ENCODE data around the gene PEAK3. TPM values are rescaled to one million over a fixed set of nuclear protein-coding genes. Genes with fewer than 3 reads are reported as not detected.
A peak's percentile ranks its signal among the peaks of the same experiment; 100 is the strongest.

Gene PEAK3
- total RNA-seq, 1 donor from 2014 or later, result 2.0 TPM

DNA sequence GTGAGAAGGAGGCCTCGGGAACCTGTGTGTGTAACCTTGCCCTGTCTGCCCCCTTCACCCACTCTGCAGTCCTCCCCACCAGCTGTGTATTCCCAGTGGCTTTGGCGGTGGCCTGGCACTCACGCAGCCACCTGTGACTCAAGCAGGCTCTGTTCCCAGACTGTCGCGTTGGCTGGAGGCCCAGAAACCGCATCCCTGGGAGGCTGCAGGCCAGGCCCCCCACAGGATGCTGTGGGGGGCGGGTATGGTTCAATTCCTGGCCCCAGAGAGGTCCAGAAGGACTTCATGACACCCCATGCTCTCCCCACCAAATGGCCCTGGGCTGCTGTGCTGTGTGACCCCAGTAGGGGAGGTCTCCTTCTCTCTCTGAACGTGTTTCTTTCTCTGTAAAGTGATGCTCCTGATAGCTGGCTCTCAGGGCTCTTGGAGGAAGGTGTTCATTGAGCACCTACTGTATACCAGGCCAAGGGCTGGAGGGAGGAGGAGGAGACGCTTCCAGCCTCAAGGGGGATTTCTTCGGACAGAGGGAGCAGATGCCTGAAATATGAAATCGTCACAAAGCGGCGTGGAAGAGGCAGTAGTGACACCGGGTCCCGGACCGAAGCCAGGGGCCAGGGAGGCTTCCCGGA, 27.9 kb upstream of the PEAK3 start:
- Histone ChIP-seq H3K36me3 (no peaks in the 10 kb centered on the region), H3K4me3 (no peak overlapping the region), H3K27me3 (peaks cover 10% of the 10 kb centered on the region), H3K9me3 (peaks cover 2% of the 10 kb centered on the region), H3K27ac (no peak overlapping the region), H3K4me1 (no peaks in the 10 kb centered on the region)
- TF ChIP-seq POLR2AphosphoS5 (IDR thresholded peaks at IDR 0.05; ENCODE audit: insufficient read depth in 1 of 2, low read depth in 1 of 2) (no peak), POLR2A (IDR thresholded peaks at IDR 0.05) (no peak)
- TF ChIP-seq, protein P1, sequence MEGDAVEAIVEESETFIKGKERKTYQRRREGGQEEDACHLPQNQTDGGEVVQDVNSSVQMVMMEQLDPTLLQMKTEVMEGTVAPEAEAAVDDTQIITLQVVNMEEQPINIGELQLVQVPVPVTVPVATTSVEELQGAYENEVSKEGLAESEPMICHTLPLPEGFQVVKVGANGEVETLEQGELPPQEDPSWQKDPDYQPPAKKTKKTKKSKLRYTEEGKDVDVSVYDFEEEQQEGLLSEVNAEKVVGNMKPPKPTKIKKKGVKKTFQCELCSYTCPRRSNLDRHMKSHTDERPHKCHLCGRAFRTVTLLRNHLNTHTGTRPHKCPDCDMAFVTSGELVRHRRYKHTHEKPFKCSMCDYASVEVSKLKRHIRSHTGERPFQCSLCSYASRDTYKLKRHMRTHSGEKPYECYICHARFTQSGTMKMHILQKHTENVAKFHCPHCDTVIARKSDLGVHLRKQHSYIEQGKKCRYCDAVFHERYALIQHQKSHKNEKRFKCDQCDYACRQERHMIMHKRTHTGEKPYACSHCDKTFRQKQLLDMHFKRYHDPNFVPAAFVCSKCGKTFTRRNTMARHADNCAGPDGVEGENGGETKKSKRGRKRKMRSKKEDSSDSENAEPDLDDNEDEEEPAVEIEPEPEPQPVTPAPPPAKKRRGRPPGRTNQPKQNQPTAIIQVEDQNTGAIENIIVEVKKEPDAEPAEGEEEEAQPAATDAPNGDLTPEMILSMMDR (IDR thresholded peaks at IDR 0.05), result no peak
- intact Hi-C loops (cut with DNase I), result no loop called here
- no peak for DNase-seq (ENCODE audit: extremely low spot score in 2 of 2)

DNA sequence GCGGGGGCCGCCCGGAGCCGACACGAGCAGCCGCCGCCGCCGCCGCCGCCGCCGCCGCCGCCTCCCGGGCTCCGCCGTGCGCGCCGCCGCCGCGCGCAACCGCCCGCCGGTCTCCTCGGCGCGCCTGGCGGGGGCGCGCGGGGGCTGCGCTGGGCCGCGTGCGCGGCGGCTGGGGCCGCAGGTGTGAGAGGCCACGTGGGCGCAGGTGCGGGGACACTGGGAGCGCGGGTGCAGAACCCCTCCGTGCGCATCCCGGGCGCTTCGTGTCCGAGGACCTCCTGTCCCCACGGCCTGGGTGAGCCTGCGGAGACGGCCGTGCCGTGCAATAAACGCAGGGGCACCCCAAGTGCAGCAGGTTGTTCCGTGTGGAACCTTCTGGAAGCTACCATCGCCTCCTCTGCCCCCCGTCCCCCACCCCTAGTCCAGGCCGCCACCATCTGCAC, 26.2 kb upstream of the PEAK3 start, which contains the start of gene LINGO3:
Gene LINGO3 (minus strand): TSS at position 41 of the 443 bp plus-strand sequence. CDS start 16,378 bp downstream, outside the sequence.
- no peaks in the 10 kb centered on the region for H3K4me1 ChIP-seq
- no peaks in the 10 kb centered on the region for H3K36me3 ChIP-seq
- H3K9me3 ChIP-seq, result no peaks in the 10 kb centered on the region
- H3K4me3 ChIP-seq, result peak within 1 kb of the TSS in 1 of 2 donors; percentile 16
- H3K27ac ChIP-seq, result no peak within 1 kb of the TSS
- H3K27me3 ChIP-seq, result peaks cover 10% of the 10 kb centered on the region
- intact Hi-C loops (cut with DNase I), result no loop called here
- DNase-seq (ENCODE audit: extremely low spot score in 2 of 2), result no peak
- TF ChIP-seq POLR2A (IDR thresholded peaks at IDR 0.05) (no peak), POLR2AphosphoS5 (IDR thresholded peaks at IDR 0.05; ENCODE audit: insufficient read depth in 1 of 2, low read depth in 1 of 2) (no peak)
- TF ChIP-seq, protein P1 (IDR thresholded peaks at IDR 0.05), result no peak

DNA sequence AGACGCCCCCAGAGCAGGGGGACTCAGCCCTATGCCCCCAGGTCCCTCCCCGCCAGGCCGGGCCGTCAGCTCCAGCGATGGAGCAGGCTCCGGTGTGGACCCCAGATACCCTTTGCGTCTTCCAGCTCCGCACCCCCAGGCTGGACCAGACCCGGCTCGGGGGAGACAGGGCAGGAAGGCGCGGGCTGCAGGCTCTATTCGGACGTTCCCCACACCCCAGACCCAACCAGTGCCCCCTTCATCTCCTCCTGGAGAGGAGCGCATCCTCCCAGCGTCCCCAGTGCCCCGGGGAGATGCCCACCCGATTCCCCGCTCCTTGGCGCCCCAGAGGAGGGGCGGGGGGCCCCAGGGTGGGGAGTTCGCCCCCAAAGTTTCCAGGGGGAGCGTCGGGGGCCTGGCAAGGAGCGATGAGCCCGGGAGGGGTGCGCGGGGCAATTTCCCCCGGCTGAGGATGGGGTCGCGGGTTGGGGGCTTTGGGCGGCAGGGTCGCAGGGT, 25.6 kb upstream of the PEAK3 start:
- peak overlapping the region in 1 of 2 donors; percentile 16 for H3K4me3 ChIP-seq
- TF ChIP-seq POLR2AphosphoS5 (IDR thresholded peaks at IDR 0.05; ENCODE audit: insufficient read depth in 1 of 2, low read depth in 1 of 2), result no peak

DNA sequence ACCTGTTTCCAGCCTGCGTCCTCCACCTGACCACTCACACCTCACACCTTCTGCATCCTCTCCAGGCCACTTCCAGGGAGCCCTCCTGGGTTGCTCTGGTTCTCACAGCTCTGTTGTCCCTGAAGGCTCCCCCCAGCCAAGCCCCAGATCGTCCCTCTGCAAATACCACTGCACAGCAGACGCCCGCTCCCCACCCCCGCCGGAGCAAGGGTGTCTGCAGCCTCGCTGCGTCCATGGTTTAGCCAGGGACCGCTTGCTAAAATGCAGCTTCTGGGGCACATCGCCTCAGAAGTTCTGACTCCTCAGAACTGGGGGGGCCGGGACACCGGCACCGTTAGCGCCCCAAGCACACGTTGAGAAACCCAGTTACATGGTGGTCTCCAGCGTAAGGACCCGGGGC, 25.0 kb upstream of the PEAK3 start:
- Histone ChIP-seq H3K4me3 (no peak overlapping the region), H3K27ac (no peak overlapping the region), H3K4me1 (peaks cover 11% of the 10 kb centered on the region), H3K27me3 (peaks cover 4% of the 10 kb centered on the region), H3K9me3 (no peaks in the 10 kb centered on the region), H3K36me3 (no peaks in the 10 kb centered on the region)
- DNase-seq (ENCODE audit: extremely low spot score in 2 of 2), result no peak
- intact Hi-C loops (cut with DNase I), result no loop called here
- no peak for TF ChIP-seq POLR2AphosphoS5 (IDR thresholded peaks at IDR 0.05; ENCODE audit: insufficient read depth in 1 of 2, low read depth in 1 of 2)
- TF ChIP-seq, protein P1 (IDR thresholded peaks at IDR 0.05), result no peak
- no peak for TF ChIP-seq POLR2A (IDR thresholded peaks at IDR 0.05)

More for the DNA sequence above, 25.6 kb upstream of the PEAK3 start:
- H3K4me1 ChIP-seq, result peaks cover 6% of the 10 kb centered on the region
- H3K9me3 ChIP-seq, result no peaks in the 10 kb centered on the region
- intact Hi-C loops (cut with DNase I), result no loop called here
- no peak for DNase-seq (ENCODE audit: extremely low spot score in 2 of 2)
- H3K27me3 ChIP-seq, result peaks cover 4% of the 10 kb centered on the region
- no peak overlapping the region for H3K27ac ChIP-seq
- no peaks in the 10 kb centered on the region for H3K36me3 ChIP-seq

DNA sequence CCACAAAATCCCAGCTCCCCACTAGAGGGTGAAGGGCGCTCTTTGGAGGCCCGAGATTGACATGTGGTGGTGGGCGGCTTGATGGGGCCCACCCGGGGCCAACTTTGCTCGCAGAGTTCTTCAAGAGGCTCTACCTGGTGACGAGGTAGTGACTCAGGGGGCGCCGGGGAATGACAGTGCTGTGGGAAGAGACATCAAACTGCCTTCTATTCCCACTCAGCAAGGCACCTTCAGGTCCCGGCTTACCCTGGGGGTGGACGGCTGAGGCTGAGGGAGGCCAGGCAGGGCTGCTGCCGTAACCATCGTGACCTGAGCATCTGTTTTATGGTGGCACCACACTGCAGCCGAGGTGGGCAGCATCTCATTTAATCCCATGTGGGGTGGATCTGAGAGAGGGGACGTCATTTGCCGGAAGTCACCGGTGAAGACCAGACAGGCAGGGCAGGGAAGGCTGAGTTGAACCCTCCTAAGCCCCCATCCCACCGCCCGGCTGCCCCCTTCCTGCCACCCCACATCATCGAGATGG, 24.4 kb upstream of the PEAK3 start:
- Histone ChIP-seq H3K36me3 (no peaks in the 10 kb centered on the region), H3K4me1 (peaks cover 11% of the 10 kb centered on the region), H3K27ac (no peak overlapping the region), H3K9me3 (no peaks in the 10 kb centered on the region), H3K4me3 (no peak overlapping the region), H3K27me3 (peaks cover 4% of the 10 kb centered on the region)
- TF ChIP-seq POLR2AphosphoS5 (IDR thresholded peaks at IDR 0.05; ENCODE audit: insufficient read depth in 1 of 2, low read depth in 1 of 2) (no peak), POLR2A (IDR thresholded peaks at IDR 0.05) (no peak)
- TF ChIP-seq, protein P1 (IDR thresholded peaks at IDR 0.05), result no peak
- intact Hi-C loops (cut with DNase I), result no loop called here
- no peak for DNase-seq (ENCODE audit: extremely low spot score in 2 of 2)
